Fibroblast of villous mesenchyme (primary cell): ENCODE data around the gene YEATS2. TPM values are rescaled to one million over a fixed set of nuclear protein-coding genes. Genes with fewer than 3 reads are reported as not detected.
A peak's percentile ranks its signal among the peaks of the same experiment; 100 is the strongest.

Experiments
- DNase-seq: peaks from one replicate; pipeline ENCODE4 v3.0.0-alpha.2; 2010; ENCODE audit warnings: low read depth
- H3K4me3 ChIP-seq: 2 replicates; pipeline ENCODE4 v1.5.1; 2011; ENCODE audit warnings: low read depth, mild to moderate bottlenecking, low read length
- CTCF ChIP-seq: IDR thresholded peaks from 2 replicates; pipeline ENCODE4 v1.5.1; 2012; ENCODE audit warnings: low read depth, mild to moderate bottlenecking, low read length; ENCODE audit not compliant: insufficient read depth
- total RNA-seq: library from RNA; depleted of rRNA; stranded (reverse); fragments of >200 nt; gene quantifications from 2 replicates; pipeline ENCODE4 v1.2.3, GENCODE V29; 2012

Gene YEATS2
- 29.6 and 57.0 TPM in 2 replicates for total RNA-seq

GRCh38 chr3:183697610-183698317 lies at the start of gene YEATS2:
YEATS2 (plus strand) TSS chr3:183697797; CDS start chr3:183715163, 17,366 bp downstream.
- peak; percentile 52 for DNase-seq
- TF ChIP-seq CTCF: no peak

GRCh38 chr3:183650554-183650953 lies 47.0 kb upstream of the YEATS2 start:
- H3K4me3 ChIP-seq: no peak overlapping the region
- TF ChIP-seq CTCF: no peak
- DNase-seq: peak; percentile 33

More at GRCh38 chr3:183697610-183698317, at the start of gene YEATS2:
- H3K4me3 ChIP-seq: peak within 1 kb of the TSS; percentile 95

GRCh38 chr3:183653209-183654064 lies 44.2 kb upstream of the YEATS2 start:
- peak; percentile 26 for DNase-seq
- no peak overlapping the region for H3K4me3 ChIP-seq
- no peak for TF ChIP-seq CTCF

GRCh38 chr3:183654727-183655126 lies 42.9 kb upstream of the YEATS2 start:
- no peak for TF ChIP-seq CTCF
- no peak overlapping the region for H3K4me3 ChIP-seq
- DNase-seq: no peak

GRCh38 chr3:183662099-183662498 lies 35.5 kb upstream of the YEATS2 start:
- DNase-seq: no peak
- no peak for TF ChIP-seq CTCF
- no peak overlapping the region for H3K4me3 ChIP-seq

GRCh38 chr3:183664913-183665381 lies 32.6 kb upstream of the YEATS2 start:
- no peak overlapping the region for H3K4me3 ChIP-seq
- DNase-seq: peak; percentile 83
- TF ChIP-seq CTCF: no peak
